HG03175 (cell line): ENCODE results near the gene CTDSPL.
"Not testable (repeated sequence)": the region's sequence is repeated elsewhere in the genome, so short reads cannot be mapped to it uniquely, and the experiment has no call there.

Experiments
- ATAC-seq: cut with Tn5 transposase; IDR thresholded peaks from one replicate; pipeline ENCODE4 v1.9.1; 2021; ENCODE audit warnings: mild to moderate bottlenecking, moderate library complexity; ENCODE audit not compliant: unreplicated experiment

Gene CTDSPL

DNA sequence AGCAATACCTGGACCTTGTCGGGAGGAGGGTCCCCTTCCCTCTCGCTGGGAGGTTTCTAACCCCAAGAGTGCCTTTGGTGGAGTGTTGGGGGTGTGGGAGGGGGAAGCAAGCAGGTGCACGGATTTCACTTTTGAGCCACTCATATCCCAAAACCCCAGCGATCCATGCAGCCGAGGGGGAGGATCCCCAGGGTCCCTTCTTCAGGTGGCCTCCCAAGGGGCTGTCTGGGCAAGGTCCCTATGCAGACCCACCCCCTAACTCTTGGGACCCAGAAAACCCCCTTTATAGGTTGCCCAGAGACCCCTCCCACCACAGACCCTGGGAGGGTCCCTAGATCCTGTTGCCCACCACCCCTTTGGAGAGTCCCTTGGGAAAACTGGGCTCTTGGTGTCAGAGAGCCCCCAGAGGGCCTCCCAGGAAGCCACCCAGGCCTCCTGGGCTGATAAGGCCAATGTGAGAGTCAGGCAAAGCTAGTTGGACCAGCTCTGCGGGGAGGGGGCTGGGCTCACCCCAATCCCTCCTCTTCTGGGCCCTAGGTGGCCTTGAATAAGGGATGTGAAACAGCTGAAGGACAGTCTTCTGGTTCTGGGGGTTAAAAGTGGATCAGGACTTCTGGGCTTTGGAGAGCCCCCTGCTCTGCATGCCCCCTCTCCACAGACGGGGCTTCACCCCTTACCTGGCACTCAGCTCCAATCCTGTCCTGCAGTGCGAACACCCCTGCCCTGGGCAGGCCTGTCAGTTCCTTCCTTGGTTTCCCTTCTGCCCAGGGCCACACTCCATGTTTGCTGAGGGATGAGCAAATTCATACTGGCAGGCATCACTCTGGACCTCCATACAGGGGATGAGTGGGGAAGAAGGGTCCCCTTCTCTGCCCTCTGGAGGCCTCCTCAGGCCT is 168.7 kb downstream of the CTDSPL start:
- no peak for ATAC-seq

DNA sequence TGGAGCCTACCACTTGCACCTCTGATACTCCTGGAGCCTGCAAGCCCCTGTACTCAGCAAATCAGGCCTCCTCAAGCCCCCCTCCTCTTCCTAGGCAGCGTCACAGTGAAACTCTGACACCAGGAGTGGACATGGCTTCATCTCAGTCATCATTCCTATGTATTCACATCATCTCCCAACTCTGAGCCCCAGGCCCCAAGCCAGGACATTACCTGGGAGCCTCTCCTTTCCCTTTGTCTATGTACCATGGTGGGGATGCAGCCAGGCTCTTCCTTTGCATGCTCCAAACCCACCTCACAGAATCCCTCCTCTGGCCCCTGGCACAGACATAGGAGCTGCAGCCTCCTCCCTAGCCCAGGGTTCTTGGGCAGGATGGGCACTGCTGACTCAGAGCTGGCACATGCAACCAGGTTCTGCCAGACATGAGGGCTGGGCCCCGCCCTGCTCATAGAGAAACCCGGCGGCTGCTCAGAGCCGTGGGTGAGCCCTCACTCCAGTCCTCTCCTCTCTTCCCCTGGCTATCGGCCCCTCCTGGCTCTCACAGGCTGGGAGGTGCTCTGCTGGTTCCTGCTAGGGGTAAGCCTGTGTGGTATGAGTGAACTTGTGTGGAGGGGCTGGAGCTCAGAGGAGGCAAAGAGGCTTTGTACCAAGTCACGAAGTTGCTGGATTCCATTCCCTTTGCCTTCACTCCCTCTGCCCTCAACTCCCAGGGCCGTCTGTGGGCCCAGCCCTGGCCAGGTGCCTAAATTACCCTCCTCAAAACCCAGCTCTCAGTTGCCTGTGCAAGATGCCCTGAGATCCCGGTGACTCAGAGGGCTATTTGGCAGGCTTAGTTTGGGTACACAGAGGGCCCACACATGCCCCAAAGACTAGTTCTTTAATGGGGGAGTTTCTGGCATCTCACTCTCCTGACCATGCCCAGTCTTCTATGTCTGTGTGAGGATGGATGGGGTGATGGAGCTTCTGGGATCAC is 169.6 kb downstream of the CTDSPL start:
- no peak for ATAC-seq

DNA sequence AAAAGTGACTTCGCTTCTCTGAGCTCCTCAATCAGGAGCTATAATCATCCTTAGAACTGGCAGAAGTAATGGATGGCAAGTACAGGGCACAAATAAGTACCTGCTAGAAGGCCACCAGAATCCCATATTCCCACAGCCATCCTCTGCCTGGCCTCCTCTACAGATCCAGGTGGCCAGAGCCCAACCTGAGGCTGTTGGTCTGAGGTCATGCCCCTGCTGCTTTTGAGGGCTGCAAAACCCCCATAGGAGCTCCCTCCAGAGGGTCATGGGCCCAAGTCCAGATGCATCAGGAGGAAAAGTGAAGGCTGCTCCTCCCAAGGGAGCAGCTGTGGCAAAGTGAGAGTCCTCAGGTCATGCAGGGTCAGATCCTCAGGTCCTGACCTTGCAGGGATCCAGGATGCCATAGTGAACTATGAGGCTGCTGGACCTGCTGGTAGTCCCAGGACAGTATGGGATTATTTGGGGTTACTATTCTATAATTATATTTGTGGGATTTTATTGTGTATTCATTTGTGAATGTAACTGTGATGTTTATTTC is 170.7 kb downstream of the CTDSPL start:
- no peak for ATAC-seq

DNA sequence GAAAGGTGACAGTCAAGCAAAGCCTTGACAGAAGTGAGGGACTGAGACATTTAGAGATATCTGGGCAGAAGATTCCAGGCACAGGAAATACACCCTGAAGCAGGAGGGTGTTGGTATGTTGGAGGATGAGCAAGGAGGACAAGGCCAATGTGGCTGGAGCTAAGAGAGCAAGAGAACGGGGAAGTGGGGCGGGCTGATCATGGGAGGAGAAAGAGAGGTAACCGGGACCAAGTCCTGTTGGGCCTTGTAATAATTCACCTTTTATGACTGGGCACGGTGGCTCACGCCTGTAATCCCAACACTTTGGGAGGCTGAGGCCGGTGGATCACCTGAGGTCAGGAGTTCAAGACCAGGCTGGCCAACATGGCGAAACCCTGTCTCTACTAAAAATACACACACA is 171.9 kb downstream of the CTDSPL start:
- ATAC-seq: not testable (repeated sequence)
